Left lung (tissue), 10 donors: ENCODE results near the gene PAX3. TPM values are rescaled to one million over a fixed set of nuclear protein-coding genes. Genes with fewer than 3 reads are reported as not detected.

ENCODE experiments used
- ATAC-seq: fragments of 200-7000 bp; cut with Tn5 transposase; one replicate; pipeline ENCODE4 v1.9.1; 2020; ENCODE audit warnings: moderate library complexity
- DNase-seq, 4 donors: peaks; one replicate each; pipeline ENCODE4 v3.0.0-alpha.2; 2013 to 2020
- H3K27ac ChIP-seq, 2 donors: fragments of 200-600 bp; sonication (generic) in 1 of 2; one replicate each; pipeline versions ENCODE4 v1.5.0 to v1.8.0; 2020 to 2021
- H3K27me3 ChIP-seq, 2 donors: fragments of 200-600 bp; sonication (generic) in 1 of 2; one replicate each; pipeline versions ENCODE4 v1.5.0 to v1.8.0; 2020 to 2021
- H3K36me3 ChIP-seq, 2 donors: fragments of 200-600 bp; sonication (generic) in 1 of 2; one replicate each; pipeline versions ENCODE4 v1.5.0 to v1.8.0; 2020 to 2021
- H3K4me1 ChIP-seq, 2 donors: fragments of 200-600 bp; one replicate each; pipeline ENCODE4 v1.8.0; 2021
- H3K4me3 ChIP-seq, 2 donors: fragments of 200-600 bp; sonication (generic) in 1 of 2; one replicate each; pipeline versions ENCODE4 v1.5.0 to v1.8.0; 2020 to 2021; ENCODE audit warnings: mild to moderate bottlenecking in 1 of 2
- H3K9me3 ChIP-seq, 2 donors: fragments of 200-600 bp; sonication (generic) in 1 of 2; one replicate each; pipeline versions ENCODE4 v1.5.0 to v1.8.0; 2020 to 2021
- intact Hi-C, 2 donors: fragments of 100-400 bp; cut with DNase I; formaldehyde crosslinking; loops; one replicate each; pipeline versions ENCODE4 v1.11.2 to v1.14.2; 2022
- polyA plus RNA-seq, 6 donors: library from polyadenylated mRNA; unstranded; fragments of 120-200 nt; gene quantifications; one replicate each; pipeline ENCODE4 v1.2.1, GENCODE V29; 2013; ENCODE audit not compliant: insufficient read length in 6 of 6
- total RNA-seq, 2 donors: library from RNA; stranded (reverse); fragmentation: NEBNext Ultra II Directional; extraction: Animal tissue kit (Norgen Biotek cat#: 25700); gene quantifications; one replicate each; pipeline ENCODE4 v1.2.1, GENCODE V29; 2021
- TF ChIP-seq, protein P1 (sequence below), 2 donors: fragments of 200-600 bp; sonication (generic) in 1 of 2; IDR thresholded peaks; one replicate each; pipeline versions ENCODE4 v1.5.0 to v1.8.0; 2021; ENCODE audit warnings: antibody characterized with exemption in 2 of 2
- donor health status: DM: no; HTN: yes; CAD: no.
- donor health status: DM: no; HTN: no; CAD: no.

PAX3 gene
- total and polyA plus RNA-seq, 8 donors: 0.13 to 0.20 (median 0.14) TPM; not detected in 5

GRCh38 chr2:222320436-222321395 lies 21.9 kb upstream of the PAX3 start:
- peak overlapping the region; percentile 29 to 53 for H3K4me3 ChIP-seq
- intact Hi-C loops: no loop called here
- peaks cover 31 to 78% of the 10 kb centered on the region in 2 donors for H3K27me3 ChIP-seq
- peak in 2 of 4 donors; percentile 69 to 85 for DNase-seq
- peaks cover 4 to 27% of the 10 kb centered on the region in 2 donors for H3K4me1 ChIP-seq
- no peak overlapping the region for H3K27ac ChIP-seq
- ATAC-seq: no peak
- no peaks in the 10 kb centered on the region for H3K9me3 ChIP-seq
- H3K36me3 ChIP-seq: no peaks in the 10 kb centered on the region
- TF ChIP-seq, protein P1, sequence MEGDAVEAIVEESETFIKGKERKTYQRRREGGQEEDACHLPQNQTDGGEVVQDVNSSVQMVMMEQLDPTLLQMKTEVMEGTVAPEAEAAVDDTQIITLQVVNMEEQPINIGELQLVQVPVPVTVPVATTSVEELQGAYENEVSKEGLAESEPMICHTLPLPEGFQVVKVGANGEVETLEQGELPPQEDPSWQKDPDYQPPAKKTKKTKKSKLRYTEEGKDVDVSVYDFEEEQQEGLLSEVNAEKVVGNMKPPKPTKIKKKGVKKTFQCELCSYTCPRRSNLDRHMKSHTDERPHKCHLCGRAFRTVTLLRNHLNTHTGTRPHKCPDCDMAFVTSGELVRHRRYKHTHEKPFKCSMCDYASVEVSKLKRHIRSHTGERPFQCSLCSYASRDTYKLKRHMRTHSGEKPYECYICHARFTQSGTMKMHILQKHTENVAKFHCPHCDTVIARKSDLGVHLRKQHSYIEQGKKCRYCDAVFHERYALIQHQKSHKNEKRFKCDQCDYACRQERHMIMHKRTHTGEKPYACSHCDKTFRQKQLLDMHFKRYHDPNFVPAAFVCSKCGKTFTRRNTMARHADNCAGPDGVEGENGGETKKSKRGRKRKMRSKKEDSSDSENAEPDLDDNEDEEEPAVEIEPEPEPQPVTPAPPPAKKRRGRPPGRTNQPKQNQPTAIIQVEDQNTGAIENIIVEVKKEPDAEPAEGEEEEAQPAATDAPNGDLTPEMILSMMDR (IDR thresholded peaks at IDR 0.05): no peak

GRCh38 chr2:222319586-222320435 lies 21.0 kb upstream of the PAX3 start:
- H3K4me1 ChIP-seq: peaks cover 4 to 27% of the 10 kb centered on the region in 2 donors
- no peaks in the 10 kb centered on the region for H3K9me3 ChIP-seq
- H3K27ac ChIP-seq: no peak overlapping the region
- peak overlapping the region; percentile 29 to 53 for H3K4me3 ChIP-seq
- H3K27me3 ChIP-seq: peaks cover 40 to 84% of the 10 kb centered on the region in 2 donors
- TF ChIP-seq, protein P1 (IDR thresholded peaks at IDR 0.05): no peak
- ATAC-seq: peak; percentile 45
- H3K36me3 ChIP-seq: no peaks in the 10 kb centered on the region
- intact Hi-C loops: loop anchor here in 1 of 2 donors (10.0 kb wide), 1 partner anchor 245 kb away; no protein-coding TSS in a partner anchor
- peak in 2 of 4 donors; percentile 65 to 87 for DNase-seq

GRCh38 chr2:222318712-222319585 lies 20.2 kb upstream of the PAX3 start:
- Histone ChIP-seq H3K4me3 (peak overlapping the region; percentile 16 to 49), H3K9me3 (no peaks in the 10 kb centered on the region), H3K27ac (no peak overlapping the region), H3K27me3 (peaks cover 49 to 90% of the 10 kb centered on the region in 2 donors), H3K36me3 (no peaks in the 10 kb centered on the region), H3K4me1 (peaks cover 4 to 27% of the 10 kb centered on the region in 2 donors)
- ATAC-seq (peak; percentile 16), DNase-seq (peak in 2 of 4 donors; percentile 57 to 90)
- TF ChIP-seq, protein P1 (IDR thresholded peaks at IDR 0.05): no peak
- intact Hi-C loops: loop anchor here in 1 of 2 donors (10.0 kb wide), 1 partner anchor 246 kb away; no protein-coding TSS in a partner anchor

GRCh38 chr2:222318026-222318711 lies 19.4 kb upstream of the PAX3 start:
- Histone ChIP-seq H3K9me3 (no peaks in the 10 kb centered on the region), H3K4me3 (peak overlapping the region; percentile 16 to 49), H3K4me1 (peaks cover 4 to 27% of the 10 kb centered on the region in 2 donors), H3K27ac (no peak overlapping the region), H3K27me3 (peaks cover 57 to 97% of the 10 kb centered on the region in 2 donors), H3K36me3 (no peaks in the 10 kb centered on the region)
- intact Hi-C loops: loop anchor here in 1 of 2 donors (10.0 kb wide), 1 partner anchor 247 kb away; no protein-coding TSS in a partner anchor
- peak; percentile 67 to 93 (median 72) for DNase-seq
- ATAC-seq: peak; percentile 94
- TF ChIP-seq, protein P1 (IDR thresholded peaks at IDR 0.05): peak in 1 of 2 donors; percentile 32
